Tibial nerve (tissue), 4 donors: Measurements from ENCODE around the gene STN1. TPM values are rescaled to one million over a fixed set of nuclear protein-coding genes. Genes with fewer than 3 reads are reported as not detected.

ENCODE experiments used
- DNase-seq, 2 donors: peaks; one replicate each; pipeline ENCODE4 v3.0.0-alpha.2; 2019; ENCODE audit warnings: low spot score in 2 of 2
- H3K27ac ChIP-seq, 4 donors: fragments of 200-600 bp; sonication (generic) in 3 of 4; one replicate each; pipeline ENCODE4 v1.5.1; 2017 to 2019; ENCODE audit warnings: mild to moderate bottlenecking in 1 of 4
- H3K27me3 ChIP-seq, 2 donors: fragments of 200-600 bp; sonication (generic) in 1 of 2; one replicate each; pipeline versions ENCODE4 v1.5.1 to v1.6.0; 2017 to 2019
- H3K36me3 ChIP-seq, 3 donors: fragments of 200-600 bp; sonication (generic); one replicate each; pipeline ENCODE4 v1.5.1; 2018 to 2019
- H3K4me1 ChIP-seq, 4 donors: fragments of 200-600 bp; sonication (generic) in 3 of 4; one replicate each; pipeline ENCODE4 v1.5.1; 2017 to 2019
- H3K4me3 ChIP-seq, 4 donors: fragments of 200-600 bp; sonication (generic) in 3 of 4; one replicate each; pipeline ENCODE4 v1.5.1; 2017 to 2019; ENCODE audit warnings: mild to moderate bottlenecking in 1 of 4, moderate library complexity in 1 of 4
- H3K9me3 ChIP-seq, 4 donors: fragments of 200-600 bp; sonication (generic) in 3 of 4; one replicate each; pipeline ENCODE4 v1.5.1; 2017 to 2019
- CTCF ChIP-seq, 5 experiments: fragments of 200-600 bp in 3 of 5; fragments of 450-650 bp in 2 of 5; sonication (generic) in 3 of 5; IDR thresholded peaks; one replicate each; pipeline ENCODE4 v1.5.1; 2016 to 2019; ENCODE audit warnings: antibody characterized with exemption in 5 of 5, mild to moderate bottlenecking in 3 of 5, moderate library complexity in 2 of 5
- EP300 ChIP-seq, 2 donors: sonication (generic); formaldehyde crosslinking; IDR thresholded peaks; one replicate each; pipeline ENCODE4 v1.6.1; 2017; ENCODE audit warnings: antibody characterized with exemption in 2 of 2, mild to moderate bottlenecking in 1 of 2
- POLR2A ChIP-seq, 2 donors: fragments of 450-650 bp; IDR thresholded peaks; one replicate each; pipeline ENCODE4 v1.6.1; 2017; ENCODE audit warnings: antibody characterized with exemption in 2 of 2, mild to moderate bottlenecking in 2 of 2, moderate library complexity in 2 of 2
- WGBS, 2 donors: methylation state at CpG; one replicate each; pipeline ENCODE4 v1.1.5; 2018; 5-methylcytosine and 5-hydroxymethylcytosine counted together
- total RNA-seq, 4 donors: library from RNA; depleted of rRNA; stranded (reverse); fragments of >200 nt; gene quantifications; one replicate each; pipeline ENCODE4 v1.1.0, GENCODE V29; 2016

The STN1 gene
- total RNA-seq, 4 donors from 2014 or later = 12.6 to 26.7 (median 22.1) TPM

GRCh38 chr10:103958996-103959395 is 41.0 kb upstream of the STN1 start:
- peaks cover 0 to 5% (median 0%) of the 10 kb centered on the region in 4 donors for H3K9me3 ChIP-seq

GRCh38 chr10:103954543-103954942 is 36.6 kb upstream of the STN1 start:
- H3K27ac ChIP-seq = no peak overlapping the region
- no peaks in the 10 kb centered on the region for H3K4me1 ChIP-seq
- TF ChIP-seq POLR2A (IDR thresholded peaks at IDR 0.05) = no peak
- TF ChIP-seq EP300 (IDR thresholded peaks at IDR 0.05) = no peak
- TF ChIP-seq CTCF (IDR thresholded peaks at IDR 0.05) = no peak
- H3K36me3 ChIP-seq = no peaks in the 10 kb centered on the region
- H3K27me3 ChIP-seq = no peaks in the 10 kb centered on the region
- H3K9me3 ChIP-seq = peaks cover 0 to 5% (median 0%) of the 10 kb centered on the region in 4 donors
- no peak overlapping the region for H3K4me3 ChIP-seq
- WGBS, 2 donors = 91 to 98% methylated on average over 1 of the region's 1 CpG
- no peak for DNase-seq

More at GRCh38 chr10:103958996-103959395, 41.0 kb upstream of the STN1 start:
- TF ChIP-seq EP300 (IDR thresholded peaks at IDR 0.05) (no peak), CTCF (IDR thresholded peaks at IDR 0.05) (no peak), POLR2A (IDR thresholded peaks at IDR 0.05) (no peak)
- H3K4me1 ChIP-seq = no peaks in the 10 kb centered on the region
- WGBS, 2 donors = 93 to 95% methylated on average over 2 of the region's 2 CpGs
- H3K4me3 ChIP-seq = no peak overlapping the region
- no peak overlapping the region for H3K27ac ChIP-seq
- no peak for DNase-seq
- H3K36me3 ChIP-seq = no peaks in the 10 kb centered on the region
- no peaks in the 10 kb centered on the region for H3K27me3 ChIP-seq

- no peaks in the 10 kb centered on the region for H3K36me3 ChIP-seq
- no peak overlapping the region for H3K27ac ChIP-seq
- no peak for DNase-seq
- 51 to 56% methylated on average over 4 of the region's 4 CpGs for WGBS, 2 donors
- H3K27me3 ChIP-seq = no peaks in the 10 kb centered on the region
- TF ChIP-seq POLR2A (IDR thresholded peaks at IDR 0.05) (no peak), CTCF (IDR thresholded peaks at IDR 0.05) (no peak), EP300 (IDR thresholded peaks at IDR 0.05) (no peak)
- H3K9me3 ChIP-seq = peaks cover 0 to 5% (median 0%) of the 10 kb centered on the region in 4 donors
- no peaks in the 10 kb centered on the region for H3K4me1 ChIP-seq
- no peak overlapping the region for H3K4me3 ChIP-seq
Measured at GRCh38 chr10:103951942-103952341, 34.0 kb upstream of the STN1 start.

GRCh38 chr10:103951183-103951582 is 33.2 kb upstream of the STN1 start:
- H3K27ac ChIP-seq = no peak overlapping the region
- H3K4me3 ChIP-seq = no peak overlapping the region
- TF ChIP-seq EP300 (IDR thresholded peaks at IDR 0.05) = no peak
- TF ChIP-seq CTCF (IDR thresholded peaks at IDR 0.05) = no peak
- H3K27me3 ChIP-seq = no peaks in the 10 kb centered on the region
- DNase-seq = no peak
- H3K36me3 ChIP-seq = no peaks in the 10 kb centered on the region
- WGBS, 2 donors = 45 to 52% methylated on average over 2 of the region's 2 CpGs
- H3K9me3 ChIP-seq = peaks cover 0 to 5% (median 0%) of the 10 kb centered on the region in 4 donors
- no peaks in the 10 kb centered on the region for H3K4me1 ChIP-seq

- Histone ChIP-seq H3K9me3 (peaks cover 0 to 2% (median 0%) of the 10 kb centered on the region in 4 donors), H3K27ac (no peak overlapping the region), H3K4me1 (no peaks in the 10 kb centered on the region), H3K36me3 (no peaks in the 10 kb centered on the region), H3K4me3 (no peak overlapping the region), H3K27me3 (no peaks in the 10 kb centered on the region)
- TF ChIP-seq POLR2A (IDR thresholded peaks at IDR 0.05) = no peak
- no peak for TF ChIP-seq CTCF (IDR thresholded peaks at IDR 0.05)
- no peak for TF ChIP-seq EP300 (IDR thresholded peaks at IDR 0.05)
- 60 to 77% methylated on average over 4 of the region's 4 CpGs for WGBS, 2 donors
- DNase-seq = no peak
Measured at GRCh38 chr10:103949728-103950127, 31.7 kb upstream of the STN1 start.
